ENCODE data around the gene RNF125.

Gene RNF125

GRCh38 chr18:32104516-32104915, 85.9 kb downstream of the RNF125 start:
- ChIA-PET POLR2A (ENCODE audit: low non-redundant PET) (no interaction called here), CTCF (no interaction called here)
- TF ChIP-seq CTCF (conservative IDR thresholded peaks at IDR 0.05; ENCODE audit: low read depth), result no peak
- no peak overlapping the region for H3K27ac ChIP-seq
- DNase-seq (ENCODE audit: low spot score), result no peak

- CTCF ChIA-PET, result no interaction called here
- no peak for TF ChIP-seq CTCF (conservative IDR thresholded peaks at IDR 0.05; ENCODE audit: low read depth)
- no peak overlapping the region for H3K27ac ChIP-seq
- no peak for DNase-seq (ENCODE audit: low spot score)
- POLR2A ChIA-PET (ENCODE audit: low non-redundant PET), result no interaction called here
Measured at GRCh38 chr18:32110005-32110404, 91.4 kb downstream of the RNF125 start.

DNA sequence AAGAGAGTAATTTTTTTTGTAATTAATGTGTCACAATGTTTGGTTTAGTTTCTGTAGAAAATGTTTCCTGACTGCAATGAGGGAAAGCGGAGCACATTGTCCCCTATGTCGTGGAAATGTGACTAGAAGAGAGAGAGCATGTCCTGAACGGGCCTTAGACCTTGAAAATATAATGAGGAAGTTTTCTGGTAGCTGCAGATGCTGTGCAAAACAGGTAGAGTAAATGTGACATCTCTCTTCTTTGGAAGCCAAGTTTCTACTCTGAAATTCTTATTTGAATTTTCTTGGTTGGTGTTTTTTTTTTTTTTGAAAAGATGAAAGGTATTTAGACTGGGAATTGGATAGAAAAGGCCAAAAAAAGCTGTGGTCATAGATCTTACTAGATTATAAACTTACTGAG, 93.1 kb downstream of the RNF125 start:
- H3K27ac ChIP-seq, result no peak overlapping the region
- CTCF ChIA-PET, result no interaction called here
- POLR2A ChIA-PET (ENCODE audit: low non-redundant PET), result no interaction called here
- no peak for DNase-seq (ENCODE audit: low spot score)
- TF ChIP-seq CTCF (conservative IDR thresholded peaks at IDR 0.05; ENCODE audit: low read depth), result no peak

DNA sequence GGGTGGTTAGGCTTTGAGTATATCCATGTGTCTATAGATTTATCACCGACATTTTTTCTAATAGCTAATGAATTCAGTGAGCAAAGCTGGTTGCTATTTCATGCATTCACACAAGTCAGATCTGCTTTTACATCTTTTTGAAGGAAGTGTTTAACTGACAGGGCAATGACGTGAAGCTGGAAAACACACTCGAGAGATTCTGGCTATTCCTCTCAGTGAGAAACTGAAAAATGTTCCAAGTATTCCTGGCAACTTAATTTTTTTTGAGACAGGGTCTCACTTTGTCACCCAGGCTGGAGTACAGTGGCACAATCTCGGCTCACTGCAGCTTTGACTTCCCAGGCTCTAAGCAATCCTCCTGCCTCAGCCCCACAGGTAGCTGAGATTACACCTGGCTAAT, 94.2 kb downstream of the RNF125 start:
- CTCF ChIA-PET, result interaction anchor here (0.5 kb wide), 1 partner anchor 23 kb away, joined by 3 read pairs; no protein-coding TSS in a partner anchor
- POLR2A ChIA-PET (ENCODE audit: low non-redundant PET), result no interaction called here
- no peak for DNase-seq (ENCODE audit: low spot score)
- TF ChIP-seq CTCF (conservative IDR thresholded peaks at IDR 0.05; ENCODE audit: low read depth), result no peak
- no peak overlapping the region for H3K27ac ChIP-seq

- no peak for DNase-seq (ENCODE audit: low spot score)
- H3K27ac ChIP-seq, result no peak overlapping the region
- ChIA-PET CTCF (no interaction called here), POLR2A (ENCODE audit: low non-redundant PET) (no interaction called here)
- TF ChIP-seq CTCF (conservative IDR thresholded peaks at IDR 0.05; ENCODE audit: low read depth), result no peak
Measured at GRCh38 chr18:32114293-32114942, 95.8 kb downstream of the RNF125 start.

- CTCF ChIA-PET, result no interaction called here
- DNase-seq (ENCODE audit: low spot score), result no peak
- H3K27ac ChIP-seq, result no peak overlapping the region
- POLR2A ChIA-PET (ENCODE audit: low non-redundant PET), result no interaction called here
- no peak for TF ChIP-seq CTCF (conservative IDR thresholded peaks at IDR 0.05; ENCODE audit: low read depth)
Measured at GRCh38 chr18:32122039-32122438, 103.4 kb downstream of the RNF125 start.

Measured in RWPE1 (cell line).